ENCODE measurements around the gene SDHC.
"Not testable (repeated sequence)": the region's sequence is repeated elsewhere in the genome, so short reads cannot be mapped to it uniquely, and the experiment has no call there.

SDHC gene

GRCh38 chr1:161299347-161299746 lies 14.8 kb upstream of the SDHC start:
- Mint-ChIP-seq H3K4me1 (ENCODE audit: low read depth) (peaks cover 7% of the 10 kb centered on the region), H3K27ac (no peak overlapping the region), H3K9me3 (no peaks in the 10 kb centered on the region), H3K4me3 (no peak overlapping the region), H3K36me3 (ENCODE audit: low read depth) (peaks cover 3% of the 10 kb centered on the region), H3K27me3 (ENCODE audit: low read depth) (no peaks in the 10 kb centered on the region)
- no peak for DNase-seq (ENCODE audit: low spot score)

- H3K4me1 Mint-ChIP-seq (ENCODE audit: low read depth) = peaks cover 15% of the 10 kb centered on the region
Observed at GRCh38 chr1:161300478-161300877, 13.7 kb upstream of the SDHC start.

GRCh38 chr1:161304927-161305866 lies 9.0 kb upstream of the SDHC start:
- H3K27me3 Mint-ChIP-seq (ENCODE audit: low read depth) = peaks cover 4% of the 10 kb centered on the region
- H3K4me3 Mint-ChIP-seq = peak overlapping the region; percentile 98
- no peaks in the 10 kb centered on the region for H3K9me3 Mint-ChIP-seq
- no peak for DNase-seq (ENCODE audit: low spot score)
- H3K27ac Mint-ChIP-seq = peak overlapping the region; percentile 95
- H3K4me1 Mint-ChIP-seq (ENCODE audit: low read depth) = peaks cover 27% of the 10 kb centered on the region
- H3K36me3 Mint-ChIP-seq (ENCODE audit: low read depth) = peaks cover 4% of the 10 kb centered on the region

More at GRCh38 chr1:161300478-161300877, 13.7 kb upstream of the SDHC start:
- no peak for DNase-seq (ENCODE audit: low spot score)
- Mint-ChIP-seq H3K27me3 (ENCODE audit: low read depth) (no peaks in the 10 kb centered on the region), H3K4me3 (no peak overlapping the region), H3K27ac (no peak overlapping the region), H3K36me3 (ENCODE audit: low read depth) (peaks cover 4% of the 10 kb centered on the region), H3K9me3 (no peaks in the 10 kb centered on the region)

- DNase-seq (ENCODE audit: low spot score) = peak; percentile 73
- Mint-ChIP-seq H3K4me1 (ENCODE audit: low read depth) (peaks cover 27% of the 10 kb centered on the region), H3K4me3 (peak overlapping the region; percentile 98), H3K27me3 (ENCODE audit: low read depth) (peaks cover 8% of the 10 kb centered on the region), H3K9me3 (no peaks in the 10 kb centered on the region), H3K27ac (peak overlapping the region; percentile 95), H3K36me3 (ENCODE audit: low read depth) (peaks cover 4% of the 10 kb centered on the region)
Observed at GRCh38 chr1:161305867-161306519, 8.2 kb upstream of the SDHC start.

- Mint-ChIP-seq H3K36me3 (ENCODE audit: low read depth) (peaks cover 4% of the 10 kb centered on the region), H3K9me3 (no peaks in the 10 kb centered on the region), H3K27me3 (ENCODE audit: low read depth) (peaks cover 10% of the 10 kb centered on the region), H3K4me3 (no peak overlapping the region), H3K27ac (peak overlapping the region; percentile 32), H3K4me1 (ENCODE audit: low read depth) (peaks cover 27% of the 10 kb centered on the region)
- DNase-seq (ENCODE audit: low spot score) = peak; percentile 12
Observed at GRCh38 chr1:161307230-161307768, 6.9 kb upstream of the SDHC start.

- Mint-ChIP-seq H3K36me3 (ENCODE audit: low read depth) (peaks cover 4% of the 10 kb centered on the region), H3K27ac (peak overlapping the region; percentile 12), H3K27me3 (ENCODE audit: low read depth) (peaks cover 10% of the 10 kb centered on the region), H3K4me3 (no peak overlapping the region), H3K4me1 (ENCODE audit: low read depth) (peaks cover 27% of the 10 kb centered on the region), H3K9me3 (no peaks in the 10 kb centered on the region)
- DNase-seq (ENCODE audit: low spot score) = no peak
Observed at GRCh38 chr1:161307892-161308638, 6.1 kb upstream of the SDHC start.

- peaks cover 2% of the 10 kb centered on the region for H3K36me3 Mint-ChIP-seq (ENCODE audit: low read depth)
- H3K27ac Mint-ChIP-seq = no peak within 1 kb of the TSS
- H3K4me1 Mint-ChIP-seq (ENCODE audit: low read depth) = peaks cover 29% of the 10 kb centered on the region
- no peaks in the 10 kb centered on the region for H3K9me3 Mint-ChIP-seq
- no peak for DNase-seq (ENCODE audit: low spot score)
- H3K27me3 Mint-ChIP-seq (ENCODE audit: low read depth) = peaks cover 10% of the 10 kb centered on the region
- no peak within 1 kb of the TSS for H3K4me3 Mint-ChIP-seq
Observed at GRCh38 chr1:161309868-161310267, 4.3 kb upstream of the SDHC start, which contains the start of gene MPZ. TSS of gene MPZ (minus strand) at chr1:161309968. CDS start at chr1:161309905, 63 bp downstream.

GRCh38 chr1:161311595-161312181 lies 2.5 kb upstream of the SDHC start:
- H3K9me3 Mint-ChIP-seq = no peaks in the 10 kb centered on the region
- DNase-seq (ENCODE audit: low spot score) = no peak
- peaks cover 10% of the 10 kb centered on the region for H3K27me3 Mint-ChIP-seq (ENCODE audit: low read depth)
- no peak overlapping the region for H3K27ac Mint-ChIP-seq
- peaks cover 34% of the 10 kb centered on the region for H3K4me1 Mint-ChIP-seq (ENCODE audit: low read depth)
- H3K4me3 Mint-ChIP-seq = no peak overlapping the region
- no peaks in the 10 kb centered on the region for H3K36me3 Mint-ChIP-seq (ENCODE audit: low read depth)

GRCh38 chr1:161313554-161314200 lies 504 bp upstream of the SDHC start:
- peak overlapping the region; percentile 97 for H3K27ac Mint-ChIP-seq
- H3K4me3 Mint-ChIP-seq = peak overlapping the region; percentile 99
- no peak for DNase-seq (ENCODE audit: low spot score)
- H3K36me3 Mint-ChIP-seq (ENCODE audit: low read depth) = peaks cover 3% of the 10 kb centered on the region
- H3K4me1 Mint-ChIP-seq (ENCODE audit: low read depth) = peaks cover 26% of the 10 kb centered on the region
- no peaks in the 10 kb centered on the region for H3K9me3 Mint-ChIP-seq
- peaks cover 8% of the 10 kb centered on the region for H3K27me3 Mint-ChIP-seq (ENCODE audit: low read depth)

GRCh38 chr1:161315841-161316674 lies 1.9 kb downstream of the SDHC start:
- H3K27me3 Mint-ChIP-seq (ENCODE audit: low read depth); H3K36me3 Mint-ChIP-seq (ENCODE audit: low read depth); DNase-seq (ENCODE audit: low spot score); H3K27ac Mint-ChIP-seq; H3K9me3 Mint-ChIP-seq: not testable (repeated sequence)
- Mint-ChIP-seq H3K4me1 (ENCODE audit: low read depth) (peaks cover 26% of the 10 kb centered on the region), H3K4me3 (peak overlapping the region; percentile 99)

- no peak for DNase-seq (ENCODE audit: low spot score)
- no peaks in the 10 kb centered on the region for H3K27me3 Mint-ChIP-seq (ENCODE audit: low read depth)
- no peaks in the 10 kb centered on the region for H3K9me3 Mint-ChIP-seq
- no peak overlapping the region for H3K27ac Mint-ChIP-seq
- peaks cover 22% of the 10 kb centered on the region for H3K36me3 Mint-ChIP-seq (ENCODE audit: low read depth)
- peaks cover 4% of the 10 kb centered on the region for H3K4me1 Mint-ChIP-seq (ENCODE audit: low read depth)
- no peak overlapping the region for H3K4me3 Mint-ChIP-seq
Observed at GRCh38 chr1:161324020-161324419, 9.8 kb downstream of the SDHC start.

GRCh38 chr1:161330346-161330745 lies 16.2 kb downstream of the SDHC start:
- no peaks in the 10 kb centered on the region for H3K4me1 Mint-ChIP-seq (ENCODE audit: low read depth)
- H3K9me3 Mint-ChIP-seq = no peaks in the 10 kb centered on the region
- H3K4me3 Mint-ChIP-seq = no peak overlapping the region
- no peak for DNase-seq (ENCODE audit: low spot score)
- no peaks in the 10 kb centered on the region for H3K27me3 Mint-ChIP-seq (ENCODE audit: low read depth)
- peaks cover 37% of the 10 kb centered on the region for H3K36me3 Mint-ChIP-seq (ENCODE audit: low read depth)
- no peak overlapping the region for H3K27ac Mint-ChIP-seq
